GM12872 (cell line): ENCODE measurements around the gene ZNF526.
A peak's percentile ranks its signal among the peaks of the same experiment; 100 is the strongest.

Experiments
- CTCF ChIP-seq: IDR thresholded peaks from 3 replicates; pipeline ENCODE4 v1.5.1; 2011; ENCODE audit warnings: low read depth, mild to moderate bottlenecking, low read length, moderate library complexity; ENCODE audit not compliant: insufficient read depth

The ZNF526 gene

GRCh38 chr19:42235181-42235580 is 15.1 kb downstream of the ZNF526 start:
- TF ChIP-seq CTCF: no peak

- TF ChIP-seq CTCF: no peak
Observed at GRCh38 chr19:42239544-42240220, 19.6 kb downstream of the ZNF526 start.

GRCh38 chr19:42241279-42241678 is 21.2 kb downstream of the ZNF526 start:
- no peak for TF ChIP-seq CTCF

GRCh38 chr19:42242069-42242511 is 22.0 kb downstream of the ZNF526 start:
- no peak for TF ChIP-seq CTCF

GRCh38 chr19:42242512-42243409 is 22.6 kb downstream of the ZNF526 start, which contains the start of gene GSK3A:
TSS of gene GSK3A (minus strand) at chr19:42242602. CDS start at chr19:42242465, 137 bp downstream.
- TF ChIP-seq CTCF: no peak

- peak; percentile 73 for TF ChIP-seq CTCF
Observed at GRCh38 chr19:42244347-42245220, 24.5 kb downstream of the ZNF526 start.
